ENCODE results near the gene LTA4H. TPM values are rescaled to one million over a fixed set of nuclear protein-coding genes. Genes with fewer than 3 reads are reported as not detected.
A peak's percentile ranks its signal among the peaks of the same experiment; 100 is the strongest.

The LTA4H gene
- total RNA-seq (2021) (51.8 and 63.1 TPM in 2 replicates), Bru-seq, nascent RNA (percentile 60 among the genes with signal in this experiment), BruChase-seq, experiment 1, labeled RNA remaining after a 2-hour chase (percentile 62 among the genes with signal in this experiment), BruChase-seq, experiment 2, labeled RNA remaining after a 6-hour chase (percentile 63 among the genes with signal in this experiment)
- long read RNA-seq, transcript LTA4H-201 (19 exons, 2,139 nt): major isoform, 91 of 101 reads
- long read RNA-seq, partial matches to known transcripts: 2 of 101 reads
- long read RNA-seq, other reads (novel, unspliced or antisense): 8 of 101 reads

- ChIA-PET CTCF (no interaction called here), POLR2A (ENCODE audit: low non-redundant PET) (no interaction called here)
- DNase-seq (ENCODE audit: low spot score): peak; percentile 99
- Histone ChIP-seq H3K4me1 (ENCODE audit: insufficient read depth, low read length, poor library complexity, severe bottlenecking) (peaks cover 5% of the 10 kb centered on the region), H3K27ac (ENCODE audit: low read depth, low read length, poor library complexity, severe bottlenecking) (peak within 1 kb of the TSS; percentile 63), H3K9me3 (ENCODE audit: low read depth, low read length, poor library complexity, severe bottlenecking) (no peaks in the 10 kb centered on the region), H3K4me3 (ENCODE audit: low read depth, low read length, poor library complexity, severe bottlenecking) (peak within 1 kb of the TSS; percentile 77), H3K27me3 (replicated peaks; ENCODE audit: insufficient read depth, low read depth, low read length, poor library complexity) (no peaks in the 10 kb centered on the region), H3K36me3 (ENCODE audit: insufficient read depth, low read length, poor library complexity, severe bottlenecking) (no peaks in the 10 kb centered on the region)
- intact Hi-C loops (cut with micrococcal nuclease; ENCODE audit: unreplicated experiment): no loop called here
- no TSS peak for BruUV-seq (replicated peaks)
- TF ChIP-seq EZH2 (IDR thresholded peaks at IDR 0.05; ENCODE audit: borderline replicate concordance, low read depth, low read length, poor library complexity, severe bottlenecking): no peak
- TF ChIP-seq, protein P1, sequence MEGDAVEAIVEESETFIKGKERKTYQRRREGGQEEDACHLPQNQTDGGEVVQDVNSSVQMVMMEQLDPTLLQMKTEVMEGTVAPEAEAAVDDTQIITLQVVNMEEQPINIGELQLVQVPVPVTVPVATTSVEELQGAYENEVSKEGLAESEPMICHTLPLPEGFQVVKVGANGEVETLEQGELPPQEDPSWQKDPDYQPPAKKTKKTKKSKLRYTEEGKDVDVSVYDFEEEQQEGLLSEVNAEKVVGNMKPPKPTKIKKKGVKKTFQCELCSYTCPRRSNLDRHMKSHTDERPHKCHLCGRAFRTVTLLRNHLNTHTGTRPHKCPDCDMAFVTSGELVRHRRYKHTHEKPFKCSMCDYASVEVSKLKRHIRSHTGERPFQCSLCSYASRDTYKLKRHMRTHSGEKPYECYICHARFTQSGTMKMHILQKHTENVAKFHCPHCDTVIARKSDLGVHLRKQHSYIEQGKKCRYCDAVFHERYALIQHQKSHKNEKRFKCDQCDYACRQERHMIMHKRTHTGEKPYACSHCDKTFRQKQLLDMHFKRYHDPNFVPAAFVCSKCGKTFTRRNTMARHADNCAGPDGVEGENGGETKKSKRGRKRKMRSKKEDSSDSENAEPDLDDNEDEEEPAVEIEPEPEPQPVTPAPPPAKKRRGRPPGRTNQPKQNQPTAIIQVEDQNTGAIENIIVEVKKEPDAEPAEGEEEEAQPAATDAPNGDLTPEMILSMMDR (conservative IDR thresholded peaks at IDR 0.05; ENCODE audit: low read depth, low read length): no peak
These were observed at the start of gene LTA4H for GRCh38 chr12:96035283-96036236. LTA4H (minus strand) TSS chr12:96035587; CDS start chr12:96035519, 68 bp downstream.

DNA sequence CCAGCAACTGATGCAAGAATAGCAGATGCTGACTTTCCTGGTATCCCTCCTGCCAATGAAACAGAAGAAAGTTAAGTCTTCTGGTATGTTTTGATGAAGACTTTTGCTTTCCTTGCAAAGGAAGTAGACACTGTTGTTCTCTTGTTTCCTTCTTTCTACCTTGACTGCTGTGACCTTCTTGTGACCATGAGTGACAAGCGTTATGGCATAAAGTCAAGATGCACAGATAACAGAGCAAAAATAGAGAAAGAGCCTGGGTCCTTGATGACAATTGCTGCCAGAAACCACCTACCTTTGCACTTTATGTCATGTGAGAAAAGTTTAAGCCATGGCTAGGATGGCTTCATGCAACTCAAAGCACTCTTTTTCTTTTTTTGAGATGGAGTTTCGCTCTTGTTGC lies 49.2 kb upstream of the LTA4H start:
- no peaks in the 10 kb centered on the region for H3K9me3 ChIP-seq (ENCODE audit: low read depth, low read length, poor library complexity, severe bottlenecking)
- no peaks in the 10 kb centered on the region for H3K36me3 ChIP-seq (ENCODE audit: insufficient read depth, low read length, poor library complexity, severe bottlenecking)
- H3K4me3 ChIP-seq (ENCODE audit: low read depth, low read length, poor library complexity, severe bottlenecking): no peak overlapping the region
- no peak for TF ChIP-seq EZH2 (IDR thresholded peaks at IDR 0.05; ENCODE audit: borderline replicate concordance, low read depth, low read length, poor library complexity, severe bottlenecking)
- TF ChIP-seq, protein P1 (conservative IDR thresholded peaks at IDR 0.05; ENCODE audit: low read depth, low read length): no peak
- ChIA-PET POLR2A (ENCODE audit: low non-redundant PET) (no interaction called here), CTCF (no interaction called here)
- no TSS peak for BruUV-seq (replicated peaks)
- no peak overlapping the region for H3K27ac ChIP-seq (ENCODE audit: low read depth, low read length, poor library complexity, severe bottlenecking)
- H3K27me3 ChIP-seq (replicated peaks; ENCODE audit: insufficient read depth, low read depth, low read length, poor library complexity): no peaks in the 10 kb centered on the region
- DNase-seq (ENCODE audit: low spot score): no peak
- no peaks in the 10 kb centered on the region for H3K4me1 ChIP-seq (ENCODE audit: insufficient read depth, low read length, poor library complexity, severe bottlenecking)
- intact Hi-C loops (cut with micrococcal nuclease; ENCODE audit: unreplicated experiment): no loop called here

GRCh38 chr12:96083020-96083719 lies 47.8 kb upstream of the LTA4H start:
- H3K4me3 ChIP-seq (ENCODE audit: low read depth, low read length, poor library complexity, severe bottlenecking): no peak overlapping the region
- CTCF ChIA-PET: no interaction called here
- H3K4me1 ChIP-seq (ENCODE audit: insufficient read depth, low read length, poor library complexity, severe bottlenecking): no peaks in the 10 kb centered on the region
- DNase-seq (ENCODE audit: low spot score): no peak
- POLR2A ChIA-PET (ENCODE audit: low non-redundant PET): no interaction called here
- no peaks in the 10 kb centered on the region for H3K9me3 ChIP-seq (ENCODE audit: low read depth, low read length, poor library complexity, severe bottlenecking)
- no peak for TF ChIP-seq EZH2 (IDR thresholded peaks at IDR 0.05; ENCODE audit: borderline replicate concordance, low read depth, low read length, poor library complexity, severe bottlenecking)
- TF ChIP-seq, protein P1 (conservative IDR thresholded peaks at IDR 0.05; ENCODE audit: low read depth, low read length): no peak
- H3K27me3 ChIP-seq (replicated peaks; ENCODE audit: insufficient read depth, low read depth, low read length, poor library complexity): no peaks in the 10 kb centered on the region
- no TSS peak for BruUV-seq (replicated peaks)
- intact Hi-C loops (cut with micrococcal nuclease; ENCODE audit: unreplicated experiment): no loop called here
- no peak overlapping the region for H3K27ac ChIP-seq (ENCODE audit: low read depth, low read length, poor library complexity, severe bottlenecking)
- H3K36me3 ChIP-seq (ENCODE audit: insufficient read depth, low read length, poor library complexity, severe bottlenecking): no peaks in the 10 kb centered on the region

All from A673 (cell line).